ENCODE data around the gene SCRG1.

Gene SCRG1

GRCh38 chr4:173343832-173344397 lies 55.0 kb downstream of the SCRG1 start:
- no peak for TF ChIP-seq CTCF (conservative IDR thresholded peaks at IDR 0.05; ENCODE audit: low read depth, low read length)
- no peaks in the 10 kb centered on the region for H3K4me1 ChIP-seq (ENCODE audit: low read depth, poor library complexity, severe bottlenecking)
- no peaks in the 10 kb centered on the region for H3K79me2 ChIP-seq (ENCODE audit: insufficient read depth, low read depth)

GRCh38 chr4:173337463-173337862 lies 61.5 kb downstream of the SCRG1 start:
- no peak for TF ChIP-seq CTCF (conservative IDR thresholded peaks at IDR 0.05; ENCODE audit: low read depth, low read length)
- Histone ChIP-seq H2AFZ (ENCODE audit: low read depth) (no peak overlapping the region), H4K20me1 (ENCODE audit: insufficient read depth) (peaks cover 5% of the 10 kb centered on the region; the same call in 1 of the 2 replicates), H3K27ac (no peak overlapping the region), H3K4me1 (ENCODE audit: low read depth, poor library complexity, severe bottlenecking) (peaks cover 30% of the 10 kb centered on the region), H3K36me3 (ENCODE audit: insufficient read depth) (peaks cover 7% of the 10 kb centered on the region; the same call in 1 of the 2 replicates), H3K4me2 (no peak overlapping the region), H3K9ac (no peak overlapping the region), H3K4me3 (IDR thresholded peaks at IDR 0.05; ENCODE audit: insufficient read depth, low read depth, low read length) (no peak overlapping the region), H3K27me3 (ENCODE audit: insufficient read depth, low read depth) (no peaks in the 10 kb centered on the region), H3K79me2 (ENCODE audit: insufficient read depth, low read depth) (peaks cover 34% of the 10 kb centered on the region)

More at GRCh38 chr4:173343832-173344397, 55.0 kb downstream of the SCRG1 start:
- Histone ChIP-seq H3K4me3 (IDR thresholded peaks at IDR 0.05; ENCODE audit: insufficient read depth, low read depth, low read length) (no peak overlapping the region), H3K4me2 (no peak overlapping the region), H2AFZ (ENCODE audit: low read depth) (no peak overlapping the region), H4K20me1 (ENCODE audit: insufficient read depth) (no peaks in the 10 kb centered on the region), H3K27me3 (ENCODE audit: insufficient read depth, low read depth) (no peaks in the 10 kb centered on the region), H3K36me3 (ENCODE audit: insufficient read depth) (no peaks in the 10 kb centered on the region), H3K27ac (no peak overlapping the region), H3K9ac (no peak overlapping the region)

GRCh38 chr4:173334891-173335752 lies 63.8 kb downstream of the SCRG1 start:
- no peak for TF ChIP-seq CTCF (conservative IDR thresholded peaks at IDR 0.05; ENCODE audit: low read depth, low read length)
- H3K4me1 ChIP-seq (ENCODE audit: low read depth, poor library complexity, severe bottlenecking), result peaks cover 51% of the 10 kb centered on the region
- H3K27me3 ChIP-seq (ENCODE audit: insufficient read depth, low read depth), result no peaks in the 10 kb centered on the region
- H3K4me3 ChIP-seq (IDR thresholded peaks at IDR 0.05; ENCODE audit: insufficient read depth, low read depth, low read length), result no peak overlapping the region
- H3K27ac ChIP-seq, result peak overlapping the region; percentile 97
- peaks cover 13% of the 10 kb centered on the region; the same call in 1 of the 2 replicates for H4K20me1 ChIP-seq (ENCODE audit: insufficient read depth)
- peaks cover 52% of the 10 kb centered on the region for H3K79me2 ChIP-seq (ENCODE audit: insufficient read depth, low read depth)
- H2AFZ ChIP-seq (ENCODE audit: low read depth), result peak overlapping the region; percentile 53
- peak overlapping the region; percentile 100 for H3K9ac ChIP-seq
- H3K36me3 ChIP-seq (ENCODE audit: insufficient read depth), result peaks cover 18% of the 10 kb centered on the region
- peak overlapping the region; percentile 74 for H3K4me2 ChIP-seq
